ENCODE measurements around the gene EPX. TPM values are rescaled to one million over a fixed set of nuclear protein-coding genes. Genes with fewer than 3 reads are reported as not detected.

The EPX gene
- total RNA-seq, 1 experiment from 2014 or later: not detected

GRCh38 chr17:58253082-58253481 lies 60.6 kb downstream of the EPX start:
- no peak for DNase-seq (ENCODE audit: low read depth)

Other genes starting within 250 kb of the EPX start
- gene CUEDC1, start 237.3 kb upstream of the EPX start, total RNA-seq (2014; rRNA removed; shearing (Covaris generic)): 6.4 and 6.6 TPM in 2 replicates
- gene VEZF1, start 204.5 kb upstream of the EPX start, total RNA-seq (2014; rRNA removed; shearing (Covaris generic)): 65.2 and 78.7 TPM in 2 replicates
- gene SRSF1, start 185.5 kb upstream of the EPX start, total RNA-seq (2014; rRNA removed; shearing (Covaris generic)): 330 and 331 TPM in 2 replicates
- gene DYNLL2, start 109.3 kb upstream of the EPX start, total RNA-seq (2014; rRNA removed; shearing (Covaris generic)): 7.6 and 8.0 TPM in 2 replicates
- not detected in 2 replicates for gene OR4D1, start 44.3 kb upstream of the EPX start, total RNA-seq (2014; rRNA removed; shearing (Covaris generic))
- not detected in 2 replicates for gene OR4D2, start 25.7 kb upstream of the EPX start, total RNA-seq (2014; rRNA removed; shearing (Covaris generic))
- 8.8 and 15.7 TPM in 2 replicates for gene MKS1, start 26.5 kb downstream of the EPX start, total RNA-seq (2014; rRNA removed; shearing (Covaris generic))
- gene LPO, start 45.9 kb downstream of the EPX start, total RNA-seq (2014; rRNA removed; shearing (Covaris generic)): not detected in 2 replicates
- gene MPO, start 88.2 kb downstream of the EPX start, total RNA-seq (2014; rRNA removed; shearing (Covaris generic)): 0.12 TPM in 1 of 2 replicates, not detected in the other
- 0.68 and 0.84 TPM in 2 replicates for gene TSPOAP1, start 136.1 kb downstream of the EPX start, total RNA-seq (2014; rRNA removed; shearing (Covaris generic))
- 61.0 and 61.4 TPM in 2 replicates for gene SUPT4H1, start 159.5 kb downstream of the EPX start, total RNA-seq (2014; rRNA removed; shearing (Covaris generic))
- 0.12 TPM in 1 of 2 replicates, not detected in the other for gene RNF43, start 224.8 kb downstream of the EPX start, total RNA-seq (2014; rRNA removed; shearing (Covaris generic))

Data from RPMI7951 (cell line).